ENCODE data around the gene NIT1.

The NIT1 gene

DNA sequence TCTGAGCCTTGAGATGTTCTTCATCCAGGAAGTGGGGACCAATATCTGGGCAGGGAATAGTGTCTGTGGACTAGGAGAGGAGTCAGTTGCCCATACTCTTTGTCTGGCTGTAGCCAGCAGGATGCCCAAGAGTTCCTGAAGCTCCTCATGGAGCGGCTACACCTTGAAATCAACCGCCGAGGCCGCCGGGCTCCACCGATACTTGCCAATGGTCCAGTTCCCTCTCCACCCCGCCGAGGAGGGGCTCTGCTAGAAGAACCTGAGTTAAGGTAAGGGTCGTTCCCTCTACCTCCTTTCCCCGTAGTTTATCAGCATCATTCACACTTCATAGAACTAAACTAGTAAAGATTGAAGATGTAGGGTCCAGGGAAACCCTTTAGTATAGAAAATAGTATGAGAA is 44.9 kb downstream of the NIT1 start:
- H3K36me3 ChIP-seq (ENCODE audit: insufficient read depth), result no peaks in the 10 kb centered on the region

DNA sequence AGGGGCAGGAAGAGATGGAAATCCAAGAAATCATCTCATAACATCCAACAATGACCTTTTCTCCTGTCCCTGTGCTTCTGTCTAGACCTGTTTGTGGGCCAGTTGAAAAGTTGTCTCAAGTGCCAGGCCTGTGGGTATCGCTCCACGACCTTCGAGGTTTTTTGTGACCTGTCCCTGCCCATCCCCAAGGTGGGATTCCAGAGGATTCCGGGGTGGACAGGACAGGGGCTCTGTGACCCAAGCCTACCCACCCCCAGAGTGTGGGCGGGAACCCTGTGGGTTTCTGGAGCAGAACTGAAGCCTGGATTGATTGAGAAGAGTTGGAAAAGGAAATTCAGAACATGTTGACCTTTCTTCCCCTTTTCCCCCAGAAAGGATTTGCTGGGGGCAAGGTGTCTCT is 45.9 kb downstream of the NIT1 start:
- TF ChIP-seq, protein P1, sequence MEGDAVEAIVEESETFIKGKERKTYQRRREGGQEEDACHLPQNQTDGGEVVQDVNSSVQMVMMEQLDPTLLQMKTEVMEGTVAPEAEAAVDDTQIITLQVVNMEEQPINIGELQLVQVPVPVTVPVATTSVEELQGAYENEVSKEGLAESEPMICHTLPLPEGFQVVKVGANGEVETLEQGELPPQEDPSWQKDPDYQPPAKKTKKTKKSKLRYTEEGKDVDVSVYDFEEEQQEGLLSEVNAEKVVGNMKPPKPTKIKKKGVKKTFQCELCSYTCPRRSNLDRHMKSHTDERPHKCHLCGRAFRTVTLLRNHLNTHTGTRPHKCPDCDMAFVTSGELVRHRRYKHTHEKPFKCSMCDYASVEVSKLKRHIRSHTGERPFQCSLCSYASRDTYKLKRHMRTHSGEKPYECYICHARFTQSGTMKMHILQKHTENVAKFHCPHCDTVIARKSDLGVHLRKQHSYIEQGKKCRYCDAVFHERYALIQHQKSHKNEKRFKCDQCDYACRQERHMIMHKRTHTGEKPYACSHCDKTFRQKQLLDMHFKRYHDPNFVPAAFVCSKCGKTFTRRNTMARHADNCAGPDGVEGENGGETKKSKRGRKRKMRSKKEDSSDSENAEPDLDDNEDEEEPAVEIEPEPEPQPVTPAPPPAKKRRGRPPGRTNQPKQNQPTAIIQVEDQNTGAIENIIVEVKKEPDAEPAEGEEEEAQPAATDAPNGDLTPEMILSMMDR (conservative IDR thresholded peaks at IDR 0.05; ENCODE audit: low read depth, low read length), result no peak; the same call in 1 of the 2 replicates
- no peak overlapping the region; the same call in 1 of the 2 replicates for H3K27ac ChIP-seq

More for the DNA sequence above, 44.9 kb downstream of the NIT1 start:
- Histone ChIP-seq H3K4me1 (ENCODE audit: low read depth, poor library complexity, severe bottlenecking) (peaks cover 44% of the 10 kb centered on the region), H3K27ac (no peak overlapping the region), H3K4me2 (no peak overlapping the region), H2AFZ (ENCODE audit: low read depth) (no peak overlapping the region), H3K9ac (no peak overlapping the region), H3K79me2 (ENCODE audit: insufficient read depth, low read depth) (peaks cover 10% of the 10 kb centered on the region), H4K20me1 (ENCODE audit: insufficient read depth) (no peaks in the 10 kb centered on the region), H3K4me3 (IDR thresholded peaks at IDR 0.05; ENCODE audit: insufficient read depth, low read depth, low read length) (no peak overlapping the region), H3K27me3 (ENCODE audit: insufficient read depth, low read depth) (no peaks in the 10 kb centered on the region)
- TF ChIP-seq, protein P1 (conservative IDR thresholded peaks at IDR 0.05; ENCODE audit: low read depth, low read length), result no peak

DNA sequence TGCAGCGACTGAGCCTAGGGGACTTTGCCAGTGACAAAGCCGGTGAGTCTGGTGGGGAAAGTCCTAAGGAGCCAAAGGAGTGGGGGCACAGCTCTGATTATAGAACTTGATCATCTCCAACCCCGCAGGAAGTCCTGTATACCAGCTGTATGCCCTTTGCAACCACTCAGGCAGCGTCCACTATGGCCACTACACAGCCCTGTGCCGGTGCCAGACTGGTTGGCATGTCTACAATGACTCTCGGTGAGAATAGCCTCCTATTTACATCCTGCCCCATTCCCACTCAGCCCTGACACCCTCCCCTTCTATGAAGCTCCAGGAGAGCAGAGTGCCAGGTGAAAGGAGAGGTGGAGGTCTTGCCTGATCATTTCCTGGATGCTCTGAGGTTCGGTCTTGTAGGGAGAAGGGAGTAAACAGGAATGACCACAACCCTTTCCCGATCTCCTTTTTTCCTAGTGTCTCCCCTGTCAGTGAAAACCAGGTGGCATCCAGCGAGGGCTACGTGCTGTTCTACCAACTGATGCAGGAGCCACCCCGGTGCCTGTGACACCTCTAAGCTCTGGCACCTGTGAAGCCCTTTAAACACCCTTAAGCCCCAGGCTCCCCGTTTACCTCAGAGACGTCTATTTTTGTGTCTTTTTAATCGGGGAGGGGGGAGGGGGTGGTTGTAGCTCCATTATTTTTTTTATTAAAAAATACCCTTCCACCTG is 47.2 kb downstream of the NIT1 start:
- TF ChIP-seq, protein P1 (conservative IDR thresholded peaks at IDR 0.05; ENCODE audit: low read depth, low read length), result no peak
- no peaks in the 10 kb centered on the region for H3K36me3 ChIP-seq (ENCODE audit: insufficient read depth)
- peak overlapping the region; percentile 99 for H3K4me2 ChIP-seq
- H3K9ac ChIP-seq, result peak overlapping the region; percentile 63
- peaks cover 33% of the 10 kb centered on the region for H3K4me1 ChIP-seq (ENCODE audit: low read depth, poor library complexity, severe bottlenecking)
- peak overlapping the region; percentile 81 for H3K4me3 ChIP-seq (IDR thresholded peaks at IDR 0.05; ENCODE audit: insufficient read depth, low read depth, low read length)
- H2AFZ ChIP-seq (ENCODE audit: low read depth), result no peak overlapping the region
- no peaks in the 10 kb centered on the region for H3K27me3 ChIP-seq (ENCODE audit: insufficient read depth, low read depth)
- peaks cover 5% of the 10 kb centered on the region for H3K79me2 ChIP-seq (ENCODE audit: insufficient read depth, low read depth)
- H3K27ac ChIP-seq, result peak overlapping the region; percentile 84
- no peaks in the 10 kb centered on the region for H4K20me1 ChIP-seq (ENCODE audit: insufficient read depth)

More for the DNA sequence above, 45.9 kb downstream of the NIT1 start:
- H3K4me1 ChIP-seq (ENCODE audit: low read depth, poor library complexity, severe bottlenecking), result peaks cover 38% of the 10 kb centered on the region
- no peak overlapping the region for H2AFZ ChIP-seq (ENCODE audit: low read depth)
- no peak overlapping the region for H3K9ac ChIP-seq
- no peaks in the 10 kb centered on the region for H3K27me3 ChIP-seq (ENCODE audit: insufficient read depth, low read depth)
- no peaks in the 10 kb centered on the region for H4K20me1 ChIP-seq (ENCODE audit: insufficient read depth)
- H3K36me3 ChIP-seq (ENCODE audit: insufficient read depth), result no peaks in the 10 kb centered on the region
- H3K79me2 ChIP-seq (ENCODE audit: insufficient read depth, low read depth), result peaks cover 10% of the 10 kb centered on the region
- H3K4me3 ChIP-seq (IDR thresholded peaks at IDR 0.05; ENCODE audit: insufficient read depth, low read depth, low read length), result no peak overlapping the region
- no peak overlapping the region for H3K4me2 ChIP-seq

DNA sequence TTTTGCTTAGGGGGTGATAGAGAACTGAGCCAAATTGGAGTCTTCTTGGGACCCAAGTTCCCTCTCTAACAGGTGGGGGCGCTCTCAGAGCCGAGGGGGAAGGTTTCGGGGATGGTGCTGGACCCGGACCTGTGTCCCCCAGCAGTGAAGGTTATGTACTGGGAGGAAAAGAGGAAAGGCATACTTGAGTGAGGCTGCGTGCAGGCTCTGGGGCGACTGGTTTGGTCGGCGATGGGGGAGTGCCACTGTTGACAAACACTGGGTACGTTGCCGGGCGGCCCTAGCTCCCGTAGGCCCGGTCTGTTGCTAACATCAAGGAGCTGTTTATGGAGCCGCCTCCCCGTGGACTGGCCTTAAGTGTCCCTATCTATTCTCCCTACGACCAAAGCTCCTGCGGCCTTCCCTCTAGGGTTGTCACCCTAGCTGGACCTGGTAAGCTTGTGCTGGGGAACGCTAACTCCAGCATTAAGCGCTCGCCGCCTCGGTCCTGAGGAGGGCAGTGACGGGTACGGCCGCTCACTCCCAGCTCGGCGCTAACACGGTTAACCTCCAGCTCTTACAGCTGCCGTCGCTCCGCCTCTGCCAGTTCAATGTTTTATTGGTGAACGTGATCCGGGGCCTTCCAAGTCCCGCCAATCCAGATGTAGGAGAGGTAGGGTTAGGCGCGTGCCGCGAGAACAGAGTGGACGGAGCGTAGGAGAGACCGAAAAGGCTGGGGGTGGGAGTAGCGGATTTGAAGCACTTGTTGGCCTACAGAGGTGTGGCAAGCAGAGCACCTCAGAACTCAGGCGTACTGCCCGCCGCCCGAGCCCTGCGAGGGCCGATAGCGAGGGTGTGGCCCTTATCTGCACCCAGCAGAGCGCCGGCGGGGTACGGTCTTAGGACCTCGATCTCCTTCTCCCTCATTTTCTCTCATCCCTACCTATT is 48.1 kb downstream of the NIT1 start, which contains the start of gene PPOX:
Gene PPOX (plus strand): TSS at position 685 of the 927 bp plus-strand sequence. CDS start 422 bp downstream, outside the sequence.
- Histone ChIP-seq H3K79me2 (ENCODE audit: insufficient read depth, low read depth) (no peaks in the 10 kb centered on the region), H3K9ac (peak within 1 kb of the TSS; percentile 63), H3K4me1 (ENCODE audit: low read depth, poor library complexity, severe bottlenecking) (peaks cover 27% of the 10 kb centered on the region), H3K4me3 (IDR thresholded peaks at IDR 0.05; ENCODE audit: insufficient read depth, low read depth, low read length) (peak within 1 kb of the TSS; percentile 96), H4K20me1 (ENCODE audit: insufficient read depth) (no peaks in the 10 kb centered on the region), H3K36me3 (ENCODE audit: insufficient read depth) (0 out of 2 replicates have a peak, but pooled peaks cover 2% of the 10 kb centered on the region), H2AFZ (ENCODE audit: low read depth) (peak within 1 kb of the TSS; percentile 74), H3K27ac (peak within 1 kb of the TSS; percentile 84), H3K27me3 (ENCODE audit: insufficient read depth, low read depth) (no peaks in the 10 kb centered on the region), H3K4me2 (peak within 1 kb of the TSS; percentile 99)
- TF ChIP-seq, protein P1 (conservative IDR thresholded peaks at IDR 0.05; ENCODE audit: low read depth, low read length), result peak; percentile 98

All from KMS-11 (cell line).